GM18907 (cell line): ENCODE measurements around the gene PSMG4.
"Not testable (repeated sequence)": the region's sequence is repeated elsewhere in the genome, so short reads cannot be mapped to it uniquely, and the experiment has no call there.

Experiments used
- ATAC-seq: cut with Tn5 transposase; IDR thresholded peaks from one replicate; pipeline ENCODE4 v1.9.1; 2021; ENCODE audit warnings: mild to moderate bottlenecking, moderate library complexity; ENCODE audit not compliant: unreplicated experiment

The PSMG4 gene

GRCh38 chr6:3230256-3230882 lies 28.4 kb upstream of the PSMG4 start:
- no peak for ATAC-seq

DNA sequence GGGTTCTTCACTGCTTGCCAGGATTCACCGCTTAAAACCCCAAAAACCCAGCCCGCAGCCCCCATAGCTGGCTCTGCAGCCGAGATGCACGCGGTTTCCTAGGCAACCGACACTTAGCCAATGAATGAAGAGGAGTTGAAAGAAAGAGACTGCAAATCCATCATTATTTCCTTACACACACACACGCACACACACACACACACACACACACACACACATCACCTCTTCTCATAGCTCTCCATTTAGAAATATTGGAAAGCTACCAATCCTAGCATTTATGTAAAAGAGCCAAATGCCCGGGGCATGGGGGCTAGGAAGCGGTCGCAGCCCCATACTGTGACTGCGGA lies 27.9 kb upstream of the PSMG4 start:
- ATAC-seq: no peak

GRCh38 chr6:3231247-3232016 lies 27.3 kb upstream of the PSMG4 start:
- no peak for ATAC-seq

DNA sequence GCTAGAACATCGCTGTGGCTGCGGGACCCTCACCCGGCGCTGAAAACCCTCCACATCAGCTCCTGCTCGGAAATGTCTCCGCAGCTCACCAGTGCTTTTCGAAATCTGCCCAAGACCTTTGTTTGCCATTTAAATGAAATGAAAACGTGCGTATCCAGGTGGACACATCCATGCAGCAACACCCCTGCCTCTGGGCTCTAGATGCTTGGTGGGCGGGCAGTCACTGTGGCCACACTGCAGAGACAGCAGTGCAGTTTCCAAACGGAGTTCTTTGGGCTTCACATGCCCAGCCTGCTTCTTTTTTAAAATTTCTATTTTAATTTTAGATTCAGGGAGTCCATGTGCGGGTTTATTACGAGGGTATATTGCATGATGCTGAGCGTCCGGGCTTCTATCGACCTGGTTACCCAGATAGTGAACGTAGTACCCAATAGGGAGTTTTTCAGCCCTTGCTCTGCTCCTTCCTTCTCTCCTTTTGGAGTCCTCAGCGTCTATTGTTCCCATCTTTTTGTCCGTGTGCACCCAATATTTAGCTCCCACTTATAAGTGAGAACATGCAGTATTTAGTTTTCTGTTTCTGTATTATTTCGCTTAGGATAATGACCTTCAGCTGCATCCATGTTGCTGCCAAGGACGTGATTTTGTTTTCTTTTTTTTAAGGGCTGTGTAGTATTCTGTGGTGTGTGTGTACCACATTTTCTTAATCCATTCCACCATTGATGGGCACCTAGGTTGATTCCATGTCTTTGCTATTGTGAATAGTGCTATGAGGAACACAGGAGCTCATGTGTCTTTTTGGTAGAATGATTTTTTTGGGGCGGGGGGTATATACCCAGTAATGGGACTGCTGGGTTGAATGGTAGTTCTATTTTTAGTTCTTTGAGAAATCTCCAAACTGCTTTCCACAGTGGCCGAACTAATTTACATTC lies 26.5 kb upstream of the PSMG4 start:
- ATAC-seq: no peak

GRCh38 chr6:3233321-3233720 lies 25.4 kb upstream of the PSMG4 start:
- ATAC-seq: no peak

DNA sequence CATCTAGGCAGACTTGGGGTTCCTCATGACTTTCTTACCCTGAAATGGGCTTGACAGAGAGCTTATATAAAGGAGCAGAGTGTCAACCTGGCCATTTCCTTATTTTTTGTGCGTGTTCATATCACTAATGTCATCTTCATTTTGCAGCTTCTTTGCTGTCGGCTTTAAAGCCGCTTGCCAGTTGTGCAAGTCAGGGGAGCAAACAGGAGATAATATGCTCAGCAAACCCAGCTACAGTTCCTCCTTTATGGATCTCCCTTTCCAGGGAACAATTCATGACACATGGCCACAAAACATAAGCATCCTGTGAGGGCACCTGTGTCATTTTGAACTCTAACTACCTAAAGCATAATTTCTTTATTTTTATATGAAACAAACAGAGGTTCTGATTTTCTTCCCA lies 24.8 kb upstream of the PSMG4 start:
- ATAC-seq: no peak

DNA sequence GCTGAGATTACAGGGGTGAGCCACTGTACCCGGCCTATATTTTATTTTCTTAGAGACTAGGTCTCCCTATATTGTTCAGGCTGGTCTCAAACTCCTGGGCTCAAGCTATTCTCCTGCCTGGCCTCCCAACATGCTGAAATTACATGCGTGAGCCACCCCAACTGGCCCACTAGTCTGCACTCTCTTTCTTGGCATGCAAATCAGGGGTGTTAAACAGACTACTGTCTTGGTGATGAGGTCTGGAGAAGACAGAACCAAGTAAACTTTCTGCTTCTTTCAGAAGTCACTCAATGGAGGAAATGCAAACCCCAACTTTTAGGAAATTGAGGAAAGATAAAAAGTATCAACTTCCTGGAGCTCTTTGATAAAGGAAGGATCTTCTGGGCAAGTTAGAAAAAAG lies 23.3 kb upstream of the PSMG4 start:
- ATAC-seq: no peak

- ATAC-seq: no peak
Observed at GRCh38 chr6:3236005-3236404, 22.7 kb upstream of the PSMG4 start.

DNA sequence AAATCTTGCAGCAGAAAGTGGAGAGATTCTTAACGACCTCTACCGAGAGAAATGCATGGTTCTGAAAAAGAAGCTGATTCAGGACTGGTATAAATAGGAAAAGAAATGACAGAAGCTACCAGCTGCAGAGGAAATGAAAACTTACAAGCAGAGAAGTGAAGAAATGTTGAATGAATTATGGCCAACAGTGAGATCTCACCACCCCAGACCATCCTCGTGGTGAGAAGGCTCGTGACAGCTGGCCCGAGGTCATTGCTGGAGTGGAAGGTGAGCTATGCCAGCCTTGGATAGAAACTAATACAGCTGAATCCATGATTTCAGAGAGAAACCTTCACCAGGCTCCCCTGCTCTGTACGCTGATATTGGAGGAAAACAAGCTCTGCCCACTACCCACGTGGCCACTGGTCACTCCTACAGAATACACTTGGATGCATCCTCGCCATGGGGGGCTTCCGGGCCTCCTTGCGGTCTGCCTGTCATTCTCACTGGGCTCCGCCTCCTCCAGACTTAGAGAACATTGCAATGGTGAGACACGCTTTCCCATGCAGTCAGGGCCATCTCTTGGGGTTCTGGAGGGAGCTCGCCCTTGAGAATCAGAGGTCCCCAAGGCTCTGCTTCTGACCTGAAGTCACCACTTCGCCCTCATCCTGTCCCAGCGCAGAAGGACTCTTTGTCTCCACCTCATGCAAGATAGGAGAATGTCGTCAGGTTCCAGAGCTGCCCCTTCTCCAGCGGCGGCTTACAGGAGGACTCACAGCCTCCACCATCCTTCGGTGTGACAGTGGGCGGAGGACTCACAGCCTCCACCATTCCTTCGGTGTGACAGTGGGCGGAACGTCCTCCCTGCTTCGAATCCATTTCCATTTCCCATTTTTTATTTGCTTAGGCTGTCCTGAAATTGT lies 20.7 kb upstream of the PSMG4 start:
- no peak for ATAC-seq

DNA sequence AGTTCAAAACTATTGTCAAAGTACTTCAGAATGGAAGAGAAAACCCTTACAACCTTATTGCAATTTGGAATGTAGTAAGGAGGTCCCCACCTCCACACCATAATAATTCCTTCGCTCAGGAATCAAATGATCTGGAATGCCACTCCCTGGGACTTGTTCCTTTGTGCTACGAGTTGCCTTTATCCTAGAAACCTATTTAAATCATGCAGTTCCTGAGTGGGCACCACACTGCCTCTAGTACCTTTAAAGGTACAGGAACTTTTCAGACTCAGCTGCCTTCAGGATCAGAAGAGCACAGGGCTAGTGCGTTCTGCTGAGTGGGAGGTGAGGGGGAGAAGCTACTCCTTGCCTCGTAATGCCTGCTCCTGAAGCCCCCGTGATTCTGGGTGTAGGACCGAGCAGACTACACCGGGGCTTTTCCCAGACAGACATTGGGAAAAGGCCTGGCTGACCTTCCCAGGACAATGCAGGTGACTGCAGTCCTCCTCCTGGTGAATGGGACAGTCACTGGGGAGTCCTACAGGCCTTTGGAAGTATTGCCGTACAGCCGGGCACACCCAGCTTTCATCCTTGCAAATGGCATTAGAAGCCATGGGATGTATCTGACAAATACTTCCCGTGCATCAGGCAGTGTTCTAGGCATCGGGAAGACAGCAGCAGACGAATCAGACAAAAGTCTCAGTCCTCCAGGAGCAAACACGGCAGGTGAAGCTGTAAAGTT lies 19.5 kb upstream of the PSMG4 start:
- no peak for ATAC-seq

DNA sequence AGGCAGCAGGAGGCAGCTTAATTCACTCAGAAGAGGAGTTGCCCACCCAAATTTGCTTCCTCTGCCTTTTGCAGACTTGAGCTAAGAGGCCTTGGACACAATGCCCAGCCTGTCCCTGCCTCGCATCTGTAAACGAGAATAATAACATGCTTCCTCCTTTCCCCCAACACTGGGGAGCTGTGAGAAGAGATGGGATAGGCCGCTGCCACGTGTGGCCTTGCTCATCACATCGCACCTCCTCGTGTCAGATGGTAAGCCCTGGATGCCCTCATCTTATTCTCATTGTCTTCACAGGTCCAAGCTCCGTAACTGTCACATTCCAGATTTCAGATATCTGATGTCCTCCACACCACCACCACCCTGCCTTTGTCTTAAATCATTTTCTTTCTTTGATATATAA lies 18.2 kb upstream of the PSMG4 start:
- no peak for ATAC-seq

- ATAC-seq: not testable (repeated sequence)
Observed at GRCh38 chr6:3241745-3242144, 17.0 kb upstream of the PSMG4 start.

GRCh38 chr6:3242768-3243167 lies 16.0 kb upstream of the PSMG4 start:
- ATAC-seq: no peak

- no peak for ATAC-seq
Observed at GRCh38 chr6:3244003-3244831, 14.5 kb upstream of the PSMG4 start.

GRCh38 chr6:3244832-3245161 lies 13.9 kb upstream of the PSMG4 start:
- not testable (repeated sequence) for ATAC-seq

GRCh38 chr6:3245216-3245615 lies 13.5 kb upstream of the PSMG4 start:
- ATAC-seq: no peak

DNA sequence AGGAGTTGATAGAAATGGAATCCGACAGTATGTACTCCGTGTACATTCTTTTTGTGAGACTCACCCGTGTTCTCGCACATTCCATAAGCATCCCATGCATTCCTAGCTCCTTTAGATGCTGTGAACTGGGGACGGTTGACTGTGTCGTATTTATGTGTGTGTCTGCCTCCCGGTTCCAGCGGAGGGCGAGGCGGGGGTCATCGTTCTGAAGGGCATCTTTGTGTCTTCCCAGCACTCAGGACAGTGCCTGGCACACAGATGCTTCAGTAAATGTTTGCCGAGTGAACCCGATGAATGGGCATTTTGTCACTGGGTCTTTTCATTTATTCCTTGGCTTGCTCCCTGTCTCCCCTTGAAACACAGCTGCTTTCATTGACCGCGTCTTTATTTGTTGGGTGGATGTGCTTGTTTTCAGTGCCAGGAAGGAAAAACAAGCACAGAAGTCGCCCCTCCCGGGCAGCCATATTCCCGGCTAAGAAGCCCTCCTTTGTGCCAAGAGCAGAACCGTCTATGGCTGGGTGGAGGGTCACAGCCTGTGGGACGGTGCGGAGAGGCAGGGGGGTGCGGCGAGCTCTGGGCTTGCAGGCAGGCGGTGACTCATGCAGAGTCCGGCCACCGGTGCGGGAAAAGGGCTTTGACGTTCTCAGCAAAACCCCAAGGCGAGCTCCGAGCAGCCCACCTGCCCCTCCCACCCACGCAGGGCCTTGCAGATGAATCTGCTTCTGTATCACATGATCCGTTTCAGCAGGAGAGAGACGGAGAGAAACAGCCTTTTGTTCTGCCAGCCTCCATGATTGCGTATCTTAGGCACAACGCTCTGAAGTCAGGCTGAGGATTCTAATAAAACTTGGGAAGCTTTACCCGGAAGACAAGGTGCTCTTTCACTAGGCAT lies 11.2 kb upstream of the PSMG4 start:
- no peak for ATAC-seq

GRCh38 chr6:3249821-3250220 lies 8.9 kb upstream of the PSMG4 start:
- ATAC-seq: no peak
